ENCODE measurements around the gene POR. TPM values are rescaled to one million over a fixed set of nuclear protein-coding genes. Genes with fewer than 3 reads are reported as not detected.
A peak's percentile ranks its signal among the peaks of the same experiment; 100 is the strongest.

Gene POR
- total and polyA plus RNA-seq, 2 of the 13 experiments (the other 11 are each of a cell fraction or from before 2014, with no cell fraction given): 145 to 266 TPM

- Histone ChIP-seq H3K4me3 (replicated peaks in 1 of 3; ENCODE audit: insufficient read depth in 1 of 3, low read depth in 2 of 3, low read length in 3 of 3) (no peak overlapping the region), H2AFZ (ENCODE audit: low read length) (no peak overlapping the region), H3K4me1 (ENCODE audit: insufficient read depth, low read length) (peaks cover 1% of the 10 kb centered on the region; the same call in 1 of the 2 replicates), H3K27me3 (ENCODE audit: control insufficient read depth in 1 of 2, insufficient read depth in 2 of 2, low read length in 2 of 2) (no peaks in the 10 kb centered on the region), H3K36me3 (replicated peaks in 1 of 2; ENCODE audit: control insufficient read depth in 1 of 2, insufficient read depth in 2 of 2, low read length in 2 of 2) (peaks cover 4 to 40% of the 10 kb centered on the region in 2 experiments; a peak in 4 of 5 replicates), H3K4me2 (ENCODE audit: low read depth, low read length) (no peak overlapping the region), H3K9ac (ENCODE audit: insufficient read depth, low read depth, low read length) (no peak overlapping the region), H4K20me1 (ENCODE audit: insufficient read depth, low read length) (no peaks in the 10 kb centered on the region), H3K79me2 (ENCODE audit: insufficient read depth, low read length) (no peaks in the 10 kb centered on the region), H3K9me3 (ENCODE audit: low read length) (no peaks in the 10 kb centered on the region), H3K27ac (ENCODE audit: extremely low read length, insufficient read depth, low read length) (no peak overlapping the region)
- no peak for DNase-seq (ENCODE audit: low spot score)
- 96% methylated on average over 9 of the region's 11 CpGs for WGBS (ENCODE audit: low lambda C conversion rate)
- no peak; the same call in 2 of the 3 replicates for ATAC-seq
- in situ Hi-C loops (cut with HindIII; ENCODE audit: extremely low pct_ligation_motif_present, low pct_unique_long_range_greater_than_20kb) (no loop called here), intact Hi-C loops (cut with micrococcal nuclease; ENCODE audit: unreplicated experiment) (no loop called here)
- FAIRE-seq: no peak
- POLR2A ChIA-PET: no interaction called here
- no TSS peak for BruUV-seq (replicated peaks)
- no peak for TF ChIP-seq ZBTB14 (CRISPR knock-in tag; IDR thresholded peaks at IDR 0.05)
- TF ChIP-seq, protein P1, sequence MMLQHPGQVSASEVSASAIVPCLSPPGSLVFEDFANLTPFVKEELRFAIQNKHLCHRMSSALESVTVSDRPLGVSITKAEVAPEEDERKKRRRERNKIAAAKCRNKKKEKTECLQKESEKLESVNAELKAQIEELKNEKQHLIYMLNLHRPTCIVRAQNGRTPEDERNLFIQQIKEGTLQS (CRISPR knock-in tag; IDR thresholded peaks at IDR 0.05): no peak
- TF ChIP-seq MEF2D (CRISPR knock-in tag; IDR thresholded peaks at IDR 0.05): no peak
- no peak for TF ChIP-seq CCAR2 (optimal IDR thresholded peaks at IDR 0.05; ENCODE audit: low read depth, low read length)
- TF ChIP-seq ZNF33A (CRISPR knock-in tag; IDR thresholded peaks at IDR 0.05; ENCODE audit: borderline replicate concordance): no peak
- TF ChIP-seq MXD4 (CRISPR knock-in tag; IDR thresholded peaks at IDR 0.05): no peak
- TF ChIP-seq, protein P2, sequence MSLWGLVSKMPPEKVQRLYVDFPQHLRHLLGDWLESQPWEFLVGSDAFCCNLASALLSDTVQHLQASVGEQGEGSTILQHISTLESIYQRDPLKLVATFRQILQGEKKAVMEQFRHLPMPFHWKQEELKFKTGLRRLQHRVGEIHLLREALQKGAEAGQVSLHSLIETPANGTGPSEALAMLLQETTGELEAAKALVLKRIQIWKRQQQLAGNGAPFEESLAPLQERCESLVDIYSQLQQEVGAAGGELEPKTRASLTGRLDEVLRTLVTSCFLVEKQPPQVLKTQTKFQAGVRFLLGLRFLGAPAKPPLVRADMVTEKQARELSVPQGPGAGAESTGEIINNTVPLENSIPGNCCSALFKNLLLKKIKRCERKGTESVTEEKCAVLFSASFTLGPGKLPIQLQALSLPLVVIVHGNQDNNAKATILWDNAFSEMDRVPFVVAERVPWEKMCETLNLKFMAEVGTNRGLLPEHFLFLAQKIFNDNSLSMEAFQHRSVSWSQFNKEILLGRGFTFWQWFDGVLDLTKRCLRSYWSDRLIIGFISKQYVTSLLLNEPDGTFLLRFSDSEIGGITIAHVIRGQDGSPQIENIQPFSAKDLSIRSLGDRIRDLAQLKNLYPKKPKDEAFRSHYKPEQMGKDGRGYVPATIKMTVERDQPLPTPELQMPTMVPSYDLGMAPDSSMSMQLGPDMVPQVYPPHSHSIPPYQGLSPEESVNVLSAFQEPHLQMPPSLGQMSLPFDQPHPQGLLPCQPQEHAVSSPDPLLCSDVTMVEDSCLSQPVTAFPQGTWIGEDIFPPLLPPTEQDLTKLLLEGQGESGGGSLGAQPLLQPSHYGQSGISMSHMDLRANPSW (CRISPR knock-in tag; IDR thresholded peaks at IDR 0.05; ENCODE audit: borderline replicate concordance): no peak
- TF ChIP-seq, protein P3, sequence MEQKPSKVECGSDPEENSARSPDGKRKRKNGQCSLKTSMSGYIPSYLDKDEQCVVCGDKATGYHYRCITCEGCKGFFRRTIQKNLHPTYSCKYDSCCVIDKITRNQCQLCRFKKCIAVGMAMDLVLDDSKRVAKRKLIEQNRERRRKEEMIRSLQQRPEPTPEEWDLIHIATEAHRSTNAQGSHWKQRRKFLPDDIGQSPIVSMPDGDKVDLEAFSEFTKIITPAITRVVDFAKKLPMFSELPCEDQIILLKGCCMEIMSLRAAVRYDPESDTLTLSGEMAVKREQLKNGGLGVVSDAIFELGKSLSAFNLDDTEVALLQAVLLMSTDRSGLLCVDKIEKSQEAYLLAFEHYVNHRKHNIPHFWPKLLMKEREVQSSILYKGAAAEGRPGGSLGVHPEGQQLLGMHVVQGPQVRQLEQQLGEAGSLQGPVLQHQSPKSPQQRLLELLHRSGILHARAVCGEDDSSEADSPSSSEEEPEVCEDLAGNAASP (CRISPR knock-in tag; IDR thresholded peaks at IDR 0.05; ENCODE audit: borderline replicate concordance): no peak
- TF ChIP-seq ZNF274 (CRISPR knock-in tag; IDR thresholded peaks at IDR 0.05): 0 out of 2 replicates have a peak, but pooled peaks have one; percentile 28
- CTCF ChIA-PET (ENCODE audit: low intra/inter-chr PET ratio, low total read pairs): no interaction called here
Observed at GRCh38 chr7:76000566-76000965, 85.6 kb downstream of the POR start.
